Uterus (tissue), 4 donors: ENCODE measurements around the gene ZNF574. TPM values are rescaled to one million over a fixed set of nuclear protein-coding genes. Genes with fewer than 3 reads are reported as not detected.

Source experiments
- DNase-seq, 2 donors: peaks; one replicate each; pipeline ENCODE4 v3.0.0-alpha.2; 2019 to 2020
- H3K27ac ChIP-seq, 2 donors: fragments of 200-600 bp; sonication (generic); 1 replicate in 1 of 2; 2 replicates in 1 of 2; pipeline ENCODE4 v1.5.1; 2016 to 2018
- H3K27me3 ChIP-seq, 2 donors: fragments of 200-600 bp; sonication (generic); one replicate each; pipeline ENCODE4 v1.5.1; 2018 to 2019; ENCODE audit warnings: control low read depth in 1 of 2
- H3K36me3 ChIP-seq, 2 donors: fragments of 200-600 bp; sonication (generic); one replicate each; pipeline ENCODE4 v1.5.1; 2019; ENCODE audit warnings: control low read depth in 1 of 2
- H3K4me1 ChIP-seq, 2 donors: fragments of 200-600 bp; sonication (generic); one replicate each; pipeline ENCODE4 v1.5.1; 2018 to 2019; ENCODE audit warnings: control low read depth in 1 of 2
- H3K4me3 ChIP-seq, 2 donors: fragments of 200-600 bp; sonication (generic); 1 replicate in 1 of 2; 2 replicates in 1 of 2; pipeline ENCODE4 v1.5.1; 2018 to 2019; ENCODE audit warnings: mild to moderate bottlenecking in 1 of 2
- H3K9me3 ChIP-seq, 2 donors: fragments of 200-600 bp; sonication (generic); one replicate each; pipeline ENCODE4 v1.5.1; 2019; ENCODE audit warnings: control low read depth in 1 of 2
- POLR2A ChIP-seq, 2 donors: fragments of 450-650 bp; IDR thresholded peaks; one replicate each; pipeline ENCODE4 v1.6.1; 2016; ENCODE audit warnings: antibody characterized with exemption in 2 of 2, mild to moderate bottlenecking in 1 of 2, moderate library complexity in 1 of 2
- intact Hi-C: fragments of 100-400 bp; cut with DNase I; formaldehyde crosslinking; loops from one replicate; pipeline ENCODE4 v1.15.1; 2023; ENCODE audit warnings: low total_unique reads
- total RNA-seq, 4 donors: library from RNA; depleted of rRNA in 3 of 4; stranded (reverse); fragments of >200 nt in 3 of 4; gene quantifications; one replicate each; pipeline versions ENCODE4 v1.1.0 to v1.2.4, GENCODE V29; 2014 to 2023
- TF ChIP-seq, protein P1 (sequence below), 4 experiments: fragments of 200-600 bp in 2 of 4; fragments of 450-650 bp in 2 of 4; sonication (generic) in 2 of 4; IDR thresholded peaks; one replicate each; pipeline ENCODE4 v1.5.1; 2016 to 2019; ENCODE audit warnings: antibody characterized with exemption in 4 of 4, mild to moderate bottlenecking in 2 of 4, moderate library complexity in 1 of 4
- donor health status: DM: yes; HTN: yes; CAD: no.

Gene ZNF574
- total RNA-seq, 4 donors from 2014 or later: 5.6 to 19.9 (median 14.1) TPM

DNA sequence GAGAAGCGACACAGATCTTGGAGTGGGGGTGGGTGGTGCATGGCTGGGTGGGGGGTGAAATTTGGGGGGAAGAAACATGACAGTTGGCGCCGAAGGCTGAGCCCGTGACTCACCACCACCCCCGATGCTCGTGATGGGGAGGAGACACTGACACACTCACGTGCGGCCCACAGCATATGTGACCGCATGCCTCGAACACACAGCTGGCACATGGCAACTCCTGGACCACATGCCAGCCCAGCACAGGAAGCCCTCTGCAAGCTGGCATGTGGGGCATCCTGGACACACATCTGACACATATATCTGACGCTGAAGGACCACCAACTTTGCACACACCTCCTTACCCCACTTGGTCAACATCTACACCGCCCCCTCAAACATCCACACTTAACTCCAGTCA lies 4.7 kb upstream of the ZNF574 start:
- H3K27ac ChIP-seq: no peak overlapping the region
- H3K4me3 ChIP-seq: no peak overlapping the region
- TF ChIP-seq, protein P1, sequence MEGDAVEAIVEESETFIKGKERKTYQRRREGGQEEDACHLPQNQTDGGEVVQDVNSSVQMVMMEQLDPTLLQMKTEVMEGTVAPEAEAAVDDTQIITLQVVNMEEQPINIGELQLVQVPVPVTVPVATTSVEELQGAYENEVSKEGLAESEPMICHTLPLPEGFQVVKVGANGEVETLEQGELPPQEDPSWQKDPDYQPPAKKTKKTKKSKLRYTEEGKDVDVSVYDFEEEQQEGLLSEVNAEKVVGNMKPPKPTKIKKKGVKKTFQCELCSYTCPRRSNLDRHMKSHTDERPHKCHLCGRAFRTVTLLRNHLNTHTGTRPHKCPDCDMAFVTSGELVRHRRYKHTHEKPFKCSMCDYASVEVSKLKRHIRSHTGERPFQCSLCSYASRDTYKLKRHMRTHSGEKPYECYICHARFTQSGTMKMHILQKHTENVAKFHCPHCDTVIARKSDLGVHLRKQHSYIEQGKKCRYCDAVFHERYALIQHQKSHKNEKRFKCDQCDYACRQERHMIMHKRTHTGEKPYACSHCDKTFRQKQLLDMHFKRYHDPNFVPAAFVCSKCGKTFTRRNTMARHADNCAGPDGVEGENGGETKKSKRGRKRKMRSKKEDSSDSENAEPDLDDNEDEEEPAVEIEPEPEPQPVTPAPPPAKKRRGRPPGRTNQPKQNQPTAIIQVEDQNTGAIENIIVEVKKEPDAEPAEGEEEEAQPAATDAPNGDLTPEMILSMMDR (IDR thresholded peaks at IDR 0.05): no peak
- no peak for TF ChIP-seq POLR2A (IDR thresholded peaks at IDR 0.05)
- intact Hi-C loops: no loop called here
- H3K36me3 ChIP-seq: no peaks in the 10 kb centered on the region
- H3K27me3 ChIP-seq: no peaks in the 10 kb centered on the region
- no peaks in the 10 kb centered on the region for H3K4me1 ChIP-seq
- no peaks in the 10 kb centered on the region for H3K9me3 ChIP-seq
- no peak for DNase-seq

DNA sequence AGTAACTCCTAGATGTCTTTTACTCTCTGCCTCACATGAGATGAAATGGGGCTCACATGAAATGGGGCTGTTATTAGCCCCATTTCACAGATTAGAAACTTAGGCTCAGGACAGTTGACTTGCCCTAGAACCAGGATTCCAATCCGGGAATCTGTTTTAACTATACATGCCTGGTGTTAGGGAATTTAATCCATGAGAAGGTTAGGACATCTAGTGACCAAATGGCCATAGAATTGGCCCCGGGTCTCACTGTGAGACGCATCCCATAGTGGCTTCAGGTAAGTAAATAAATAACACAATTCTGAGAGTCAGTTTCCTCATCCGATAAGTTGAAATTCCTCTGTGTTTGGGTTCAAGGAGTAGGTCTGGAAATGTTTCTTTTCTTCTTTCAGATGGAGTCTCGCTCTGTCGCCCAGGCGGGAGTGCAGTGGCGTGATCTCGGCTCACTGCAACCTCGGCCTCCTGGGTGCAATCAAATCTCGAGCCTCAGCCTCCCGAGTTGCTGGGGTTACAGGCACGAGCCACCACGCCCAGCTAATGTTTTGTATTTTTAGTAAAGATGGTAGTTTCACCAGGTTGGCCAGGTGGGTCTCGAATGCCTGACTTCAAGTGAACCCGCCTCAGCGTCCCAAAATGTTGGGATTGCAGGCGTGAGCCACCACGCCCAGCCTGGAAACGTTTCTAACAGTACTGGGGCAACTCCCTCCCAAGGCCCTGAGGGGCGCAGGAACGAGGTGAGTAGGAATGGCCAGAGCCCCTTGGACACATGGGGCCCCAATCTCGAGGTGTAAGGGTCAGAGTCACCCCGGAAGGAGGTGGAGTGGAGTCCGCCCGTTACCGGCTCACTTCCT lies 1.2 kb upstream of the ZNF574 start:
- Histone ChIP-seq H3K36me3 (no peaks in the 10 kb centered on the region), H3K9me3 (no peaks in the 10 kb centered on the region), H3K27me3 (no peaks in the 10 kb centered on the region), H3K27ac (peak overlapping the region; percentile 93 to 97), H3K4me3 (peak overlapping the region; percentile 52 to 74), H3K4me1 (peaks cover 0 to 7% of the 10 kb centered on the region in 2 donors)
- peak in 1 of 2 donors; percentile 30 for DNase-seq
- intact Hi-C loops: no loop called here
- TF ChIP-seq POLR2A (IDR thresholded peaks at IDR 0.05): no peak

DNA sequence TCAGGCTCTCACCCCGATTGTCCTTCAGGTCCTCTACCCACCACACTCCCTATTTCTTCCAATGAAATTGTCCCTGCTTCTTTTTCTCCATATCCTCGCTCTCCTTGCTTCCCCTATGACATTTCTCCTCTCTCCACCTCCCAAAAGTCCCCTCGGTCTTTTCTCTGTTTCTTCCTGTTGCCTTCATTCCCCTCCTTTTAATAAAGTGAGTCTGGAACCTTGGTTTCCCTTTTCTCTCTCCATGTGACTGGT lies 676 bp upstream of the ZNF574 start:
- no peak for DNase-seq
- intact Hi-C loops: no loop called here
- Histone ChIP-seq H3K36me3 (no peaks in the 10 kb centered on the region), H3K4me1 (peaks cover 0 to 7% of the 10 kb centered on the region in 2 donors), H3K9me3 (no peaks in the 10 kb centered on the region), H3K27ac (peak overlapping the region; percentile 93 to 97), H3K4me3 (peak overlapping the region; percentile 52 to 74), H3K27me3 (no peaks in the 10 kb centered on the region)
- TF ChIP-seq, protein P1 (IDR thresholded peaks at IDR 0.05): no peak
- no peak for TF ChIP-seq POLR2A (IDR thresholded peaks at IDR 0.05)

DNA sequence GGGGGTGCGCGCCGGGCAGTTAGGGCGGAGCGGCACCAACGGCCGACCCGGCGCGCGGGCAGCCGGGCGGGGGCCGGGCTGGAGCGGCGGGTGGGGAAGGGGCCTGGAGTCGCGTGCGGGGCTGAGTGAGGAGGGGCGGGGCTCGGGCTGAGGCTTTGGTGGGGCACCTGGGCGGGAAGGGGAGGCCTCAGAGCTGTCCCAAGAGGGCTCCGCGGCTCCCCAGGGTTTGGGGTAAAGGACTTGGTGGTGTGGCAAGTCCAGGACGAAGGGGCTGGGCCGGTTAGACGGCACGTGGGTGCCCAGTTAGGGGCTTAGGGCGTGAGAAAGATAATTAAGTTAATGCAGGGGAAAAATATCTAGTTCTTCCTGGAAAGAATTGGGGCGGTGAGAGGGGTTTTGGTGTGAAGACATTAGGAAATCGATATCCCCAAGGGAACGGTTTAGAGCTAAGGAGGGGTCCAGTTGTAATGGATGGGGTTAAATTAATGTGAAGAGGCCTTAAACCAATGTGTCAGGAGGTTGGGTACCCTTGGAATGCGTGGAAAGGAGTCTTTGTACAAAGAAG lies 496 bp downstream of the ZNF574 start:
- TF ChIP-seq, protein P1 (IDR thresholded peaks at IDR 0.05): no peak
- Histone ChIP-seq H3K4me3 (peak overlapping the region; percentile 74 to 89), H3K9me3 (no peaks in the 10 kb centered on the region), H3K27me3 (no peaks in the 10 kb centered on the region), H3K4me1 (peaks cover 0 to 7% of the 10 kb centered on the region in 2 donors), H3K36me3 (no peaks in the 10 kb centered on the region), H3K27ac (peak overlapping the region; percentile 78 to 93)
- DNase-seq: peak in 1 of 2 donors; percentile 44
- intact Hi-C loops: no loop called here

DNA sequence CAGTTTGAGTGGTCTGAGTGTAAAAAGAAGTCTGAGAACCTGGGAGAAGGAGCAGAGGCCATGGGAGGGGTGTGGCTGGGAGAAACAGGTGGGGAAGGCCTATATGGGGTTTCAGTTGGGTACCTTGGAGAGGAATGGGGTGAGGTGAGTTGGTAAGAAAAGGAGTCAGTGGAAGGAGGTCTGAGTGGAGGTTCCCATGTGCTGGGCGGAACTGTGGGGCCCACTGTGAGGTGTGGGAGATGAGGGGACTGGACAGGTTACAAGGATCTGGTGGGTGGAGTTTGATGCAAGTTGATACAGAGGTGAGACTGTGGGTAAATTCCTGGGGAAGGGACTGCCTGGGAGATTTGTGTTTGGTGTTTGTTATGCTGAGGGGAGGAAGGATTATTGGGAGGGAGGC lies 2.1 kb downstream of the ZNF574 start:
- DNase-seq: no peak
- H3K27ac ChIP-seq: no peak overlapping the region

More for the DNA sequence above, 2.1 kb downstream of the ZNF574 start:
- Histone ChIP-seq H3K9me3 (no peaks in the 10 kb centered on the region), H3K36me3 (no peaks in the 10 kb centered on the region), H3K4me1 (peaks cover 0 to 7% of the 10 kb centered on the region in 2 donors), H3K4me3 (no peak overlapping the region), H3K27me3 (no peaks in the 10 kb centered on the region)
- intact Hi-C loops: no loop called here
- TF ChIP-seq, protein P1 (IDR thresholded peaks at IDR 0.05): no peak
- TF ChIP-seq POLR2A (IDR thresholded peaks at IDR 0.05): no peak
